ENCODE results near the gene MRPL3.
A peak's percentile ranks its signal among the peaks of the same experiment; 100 is the strongest.

Gene MRPL3

GRCh38 chr3:131453533-131453932 lies 49.2 kb downstream of the MRPL3 start:
- Histone ChIP-seq H3K9me3 (ENCODE audit: low read depth, low read length) (no peaks in the 10 kb centered on the region), H3K9ac (ENCODE audit: insufficient read length) (no peak overlapping the region), H3K36me3 (ENCODE audit: insufficient read depth, low read length) (no peaks in the 10 kb centered on the region), H3K4me3 (no peak overlapping the region), H3K27ac (peak overlapping the region; percentile 10; the same call in 1 of the 2 replicates)
- TF ChIP-seq FOXP2 (optimal IDR thresholded peaks at IDR 0.05; ENCODE audit: control extremely low read depth, extremely low read length, insufficient read depth) (no peak), POLR2AphosphoS5 (IDR thresholded peaks at IDR 0.05; ENCODE audit: borderline replicate concordance, low read depth, low read length) (peak; percentile 41; the same call in 1 of the 2 replicates)
- DNase-seq (ENCODE audit: low read depth, low spot score) = no peak

GRCh38 chr3:131447349-131447748 lies 55.4 kb downstream of the MRPL3 start:
- H3K4me3 ChIP-seq = no peak overlapping the region
- no peak overlapping the region for H3K9ac ChIP-seq (ENCODE audit: insufficient read length)
- no peak for TF ChIP-seq EZH2 (IDR thresholded peaks at IDR 0.05)
- H3K27ac ChIP-seq = no peak overlapping the region
- peaks cover 2% of the 10 kb centered on the region; the same call in 1 of the 2 replicates for H3K9me3 ChIP-seq (ENCODE audit: low read depth, low read length)
- no peaks in the 10 kb centered on the region for H3K36me3 ChIP-seq (ENCODE audit: insufficient read depth, low read length)
- DNase-seq (ENCODE audit: low read depth, low spot score) = no peak

GRCh38 chr3:131444180-131444579 lies 58.6 kb downstream of the MRPL3 start:
- Histone ChIP-seq H3K4me3 (no peak overlapping the region), H3K9ac (ENCODE audit: insufficient read length) (no peak overlapping the region), H3K36me3 (ENCODE audit: insufficient read depth, low read length) (no peaks in the 10 kb centered on the region), H3K27ac (no peak overlapping the region), H3K9me3 (ENCODE audit: low read depth, low read length) (peaks cover 2% of the 10 kb centered on the region; the same call in 1 of the 2 replicates)
- no peak for DNase-seq (ENCODE audit: low read depth, low spot score)
- TF ChIP-seq POLR2AphosphoS5 (IDR thresholded peaks at IDR 0.05; ENCODE audit: borderline replicate concordance, low read depth, low read length) = no peak
- TF ChIP-seq EZH2 (IDR thresholded peaks at IDR 0.05) = no peak
- no peak for TF ChIP-seq FOXP2 (optimal IDR thresholded peaks at IDR 0.05; ENCODE audit: control extremely low read depth, extremely low read length, insufficient read depth)

GRCh38 chr3:131439084-131439483 lies 63.7 kb downstream of the MRPL3 start:
- H3K27ac ChIP-seq = no peak overlapping the region
- no peak for DNase-seq (ENCODE audit: low read depth, low spot score)
- H3K9ac ChIP-seq (ENCODE audit: insufficient read length) = no peak overlapping the region
- H3K9me3 ChIP-seq (ENCODE audit: low read depth, low read length) = no peaks in the 10 kb centered on the region
- H3K4me3 ChIP-seq = no peak overlapping the region
- TF ChIP-seq FOXP2 (optimal IDR thresholded peaks at IDR 0.05; ENCODE audit: control extremely low read depth, extremely low read length, insufficient read depth) (no peak), POLR2AphosphoS5 (IDR thresholded peaks at IDR 0.05; ENCODE audit: borderline replicate concordance, low read depth, low read length) (no peak), EZH2 (IDR thresholded peaks at IDR 0.05) (no peak)
- no peaks in the 10 kb centered on the region for H3K36me3 ChIP-seq (ENCODE audit: insufficient read depth, low read length)

GRCh38 chr3:131435000-131435399 lies 67.8 kb downstream of the MRPL3 start:
- Histone ChIP-seq H3K4me3 (no peak overlapping the region), H3K9ac (ENCODE audit: insufficient read length) (no peak overlapping the region), H3K27ac (no peak overlapping the region), H3K36me3 (ENCODE audit: insufficient read depth, low read length) (no peaks in the 10 kb centered on the region), H3K9me3 (ENCODE audit: low read depth, low read length) (no peaks in the 10 kb centered on the region)
- no peak for DNase-seq (ENCODE audit: low read depth, low spot score)
- no peak for TF ChIP-seq FOXP2 (optimal IDR thresholded peaks at IDR 0.05; ENCODE audit: control extremely low read depth, extremely low read length, insufficient read depth)
- no peak for TF ChIP-seq POLR2AphosphoS5 (IDR thresholded peaks at IDR 0.05; ENCODE audit: borderline replicate concordance, low read depth, low read length)
- no peak for TF ChIP-seq EZH2 (IDR thresholded peaks at IDR 0.05)

GRCh38 chr3:131432441-131432840 lies 70.3 kb downstream of the MRPL3 start:
- no peak for TF ChIP-seq FOXP2 (optimal IDR thresholded peaks at IDR 0.05; ENCODE audit: control extremely low read depth, extremely low read length, insufficient read depth)
- no peak for TF ChIP-seq POLR2AphosphoS5 (IDR thresholded peaks at IDR 0.05; ENCODE audit: borderline replicate concordance, low read depth, low read length)
- no peak for TF ChIP-seq EZH2 (IDR thresholded peaks at IDR 0.05)
- Histone ChIP-seq H3K9ac (ENCODE audit: insufficient read length) (no peak overlapping the region), H3K9me3 (ENCODE audit: low read depth, low read length) (no peaks in the 10 kb centered on the region), H3K27ac (no peak overlapping the region), H3K36me3 (ENCODE audit: insufficient read depth, low read length) (no peaks in the 10 kb centered on the region), H3K4me3 (no peak overlapping the region)
- no peak for DNase-seq (ENCODE audit: low read depth, low spot score)

GRCh38 chr3:131431754-131432153 lies 71.0 kb downstream of the MRPL3 start:
- Histone ChIP-seq H3K9me3 (ENCODE audit: low read depth, low read length) (no peaks in the 10 kb centered on the region), H3K36me3 (ENCODE audit: insufficient read depth, low read length) (no peaks in the 10 kb centered on the region)
- no peak for TF ChIP-seq EZH2 (IDR thresholded peaks at IDR 0.05)
- TF ChIP-seq FOXP2 (optimal IDR thresholded peaks at IDR 0.05; ENCODE audit: control extremely low read depth, extremely low read length, insufficient read depth) = no peak
- TF ChIP-seq POLR2AphosphoS5 (IDR thresholded peaks at IDR 0.05; ENCODE audit: borderline replicate concordance, low read depth, low read length) = no peak

GRCh38 chr3:131427226-131427625 lies 75.5 kb downstream of the MRPL3 start:
- Histone ChIP-seq H3K27ac (no peak overlapping the region), H3K9me3 (ENCODE audit: low read depth, low read length) (no peaks in the 10 kb centered on the region), H3K36me3 (ENCODE audit: insufficient read depth, low read length) (no peaks in the 10 kb centered on the region), H3K4me3 (no peak overlapping the region), H3K9ac (ENCODE audit: insufficient read length) (no peak overlapping the region)
- no peak for DNase-seq (ENCODE audit: low read depth, low spot score)
- TF ChIP-seq FOXP2 (optimal IDR thresholded peaks at IDR 0.05; ENCODE audit: control extremely low read depth, extremely low read length, insufficient read depth) (no peak), EZH2 (IDR thresholded peaks at IDR 0.05) (no peak), POLR2AphosphoS5 (IDR thresholded peaks at IDR 0.05; ENCODE audit: borderline replicate concordance, low read depth, low read length) (no peak)

More at GRCh38 chr3:131431754-131432153, 71.0 kb downstream of the MRPL3 start:
- no peak overlapping the region for H3K27ac ChIP-seq
- DNase-seq (ENCODE audit: low read depth, low spot score) = no peak
- no peak overlapping the region for H3K4me3 ChIP-seq
- no peak overlapping the region for H3K9ac ChIP-seq (ENCODE audit: insufficient read length)

GRCh38 chr3:131421957-131422498 lies 80.7 kb downstream of the MRPL3 start:
- Histone ChIP-seq H3K9me3 (ENCODE audit: low read depth, low read length) (no peaks in the 10 kb centered on the region), H3K27ac (no peak overlapping the region), H3K9ac (ENCODE audit: insufficient read length) (no peak overlapping the region), H3K4me3 (no peak overlapping the region), H3K36me3 (ENCODE audit: insufficient read depth, low read length) (no peaks in the 10 kb centered on the region)
- no peak for TF ChIP-seq FOXP2 (optimal IDR thresholded peaks at IDR 0.05; ENCODE audit: control extremely low read depth, extremely low read length, insufficient read depth)
- no peak for DNase-seq (ENCODE audit: low read depth, low spot score)
